GM21723 (cell line): ENCODE measurements around the gene BLTP3B.

Source experiments
- ATAC-seq: cut with Tn5 transposase; IDR thresholded peaks from one replicate; pipeline ENCODE4 v1.9.1; 2021; ENCODE audit warnings: mild to moderate bottlenecking, moderate library complexity; ENCODE audit not compliant: unreplicated experiment

BLTP3B gene

DNA sequence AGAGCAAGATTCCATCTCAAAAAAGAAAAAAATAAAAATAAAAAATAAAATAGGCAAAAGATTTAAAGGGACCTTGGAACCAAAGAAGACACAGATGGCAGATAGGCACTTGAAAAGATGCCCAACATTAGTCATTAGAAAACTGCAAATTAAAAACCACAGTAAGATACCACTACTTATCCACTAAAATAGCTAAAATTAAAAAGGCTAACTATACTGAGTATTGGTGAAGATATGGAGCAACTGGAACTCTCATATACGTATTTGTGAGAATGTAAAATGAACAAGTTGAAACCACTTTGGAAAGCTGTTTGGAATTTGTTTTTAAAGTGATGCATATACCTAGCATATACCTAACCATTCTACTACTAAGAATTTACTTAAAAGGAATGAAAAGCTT, 22.3 kb downstream of the BLTP3B start:
- no peak for ATAC-seq

DNA sequence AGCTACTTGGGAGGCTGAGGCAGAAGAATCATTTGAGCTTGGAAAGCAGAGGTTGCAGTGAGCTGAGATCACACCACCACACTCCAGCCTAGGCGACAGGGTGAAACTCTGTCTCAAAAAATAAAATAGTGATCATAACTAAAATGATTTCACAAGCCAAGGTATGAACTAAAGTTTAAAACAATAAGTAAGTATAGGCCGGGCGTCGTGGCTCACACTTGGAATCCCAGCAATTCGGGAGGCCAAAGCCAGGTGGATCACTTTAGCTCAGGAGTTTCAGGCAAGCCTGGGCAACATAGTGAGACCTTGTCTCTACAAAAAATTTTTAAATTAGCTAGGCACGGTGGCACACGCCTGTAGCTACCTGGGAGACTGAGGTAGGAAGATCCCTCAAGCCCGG, 27.4 kb downstream of the BLTP3B start:
- ATAC-seq: no peak

GRCh38 chr12:100114574-100114973, 28.1 kb downstream of the BLTP3B start:
- no peak for ATAC-seq

DNA sequence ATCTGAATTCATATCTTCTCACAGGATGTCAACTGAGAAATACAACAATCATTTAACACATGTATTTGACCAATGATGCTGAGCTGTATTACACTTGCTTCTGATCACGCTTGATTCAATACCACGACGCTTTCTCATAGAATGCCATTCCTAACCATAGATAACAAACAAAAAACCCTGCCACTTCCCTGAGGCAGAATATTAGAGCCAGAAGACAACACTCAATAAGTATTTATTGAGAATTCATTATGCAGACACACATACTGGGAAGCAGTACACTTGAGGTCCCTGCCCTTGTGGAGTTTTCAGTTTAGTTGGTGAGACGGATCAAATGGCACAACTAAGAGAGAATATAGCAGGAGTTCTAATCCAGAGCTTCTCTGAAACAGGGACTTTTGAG, 32.4 kb downstream of the BLTP3B start:
- no peak for ATAC-seq

DNA sequence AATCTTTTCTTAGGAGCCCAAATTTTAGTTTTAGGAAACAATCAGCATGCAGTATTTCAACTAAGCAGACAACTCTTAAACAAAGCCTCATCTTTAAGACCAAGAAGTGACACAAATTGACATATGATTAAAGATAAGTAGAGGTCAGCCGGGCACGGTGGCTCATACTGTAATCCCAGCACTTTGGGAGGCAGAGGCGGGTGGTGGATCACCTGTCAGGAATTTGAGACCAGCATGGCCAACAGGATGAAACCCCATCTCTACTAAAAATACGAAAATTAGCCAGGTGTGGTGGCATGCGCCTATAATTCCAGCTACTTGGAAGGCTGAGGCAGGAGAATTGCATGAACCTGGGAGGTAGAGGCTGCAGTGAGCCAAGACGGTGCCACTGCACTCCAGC, 35.8 kb downstream of the BLTP3B start:
- no peak for ATAC-seq

DNA sequence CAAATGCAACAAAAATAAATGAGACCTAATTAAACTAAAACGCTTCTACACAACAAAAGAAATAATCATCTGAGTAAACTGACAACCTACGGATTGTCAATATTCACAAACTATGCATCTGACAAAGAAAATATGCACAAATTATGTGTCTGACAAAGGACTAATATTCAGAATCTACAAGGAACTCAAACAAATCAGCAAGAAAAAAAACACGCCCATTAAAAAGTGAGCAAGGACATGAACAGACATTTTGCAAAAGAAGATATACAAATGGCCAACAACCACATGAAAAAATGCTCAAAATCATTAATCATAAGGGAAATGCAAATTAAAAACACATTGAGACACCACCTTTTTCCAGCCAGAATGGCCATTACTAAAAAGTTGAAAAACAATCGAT, 37.0 kb downstream of the BLTP3B start:
- ATAC-seq: no peak

- ATAC-seq: no peak
Observed at GRCh38 chr12:100101000-100101399, 41.7 kb downstream of the BLTP3B start.
